HepG2 (cell line): ENCODE results near the gene RCBTB1. TPM values are rescaled to one million over a fixed set of nuclear protein-coding genes. Genes with fewer than 3 reads are reported as not detected.

Experiments
- ATM ChIP-seq: fragments of 450-650 bp; IDR thresholded peaks from 2 replicates; pipeline ENCODE4 v1.7.1; 2017; ENCODE audit warnings: mild to moderate bottlenecking, borderline replicate concordance
- CHCHD3 ChIP-seq: sonication (generic); formaldehyde crosslinking; IDR thresholded peaks from 2 replicates; pipeline ENCODE4 v1.8.0; 2022; ENCODE audit warnings: mild to moderate bottlenecking, missing genetic modification reagents, moderate library complexity
- FOSL1 ChIP-seq: sonication (generic); formaldehyde crosslinking; IDR thresholded peaks from 2 replicates; pipeline ENCODE4 v1.9.0; 2021; ENCODE audit warnings: missing genetic modification reagents, borderline replicate concordance
- GLI4 ChIP-seq: sonication (generic); formaldehyde crosslinking; IDR thresholded peaks from 2 replicates; pipeline ENCODE4 v1.5.1; 2020; ENCODE audit warnings: missing genetic modification reagents, mild to moderate bottlenecking, moderate library complexity, borderline replicate concordance
- NRL ChIP-seq: sonication (generic); formaldehyde crosslinking; IDR thresholded peaks from 2 replicates; pipeline ENCODE4 v1.5.0; 2020; ENCODE audit warnings: missing genetic modification reagents, mild to moderate bottlenecking, moderate library complexity, borderline replicate concordance
- RELA ChIP-seq: sonication (generic); formaldehyde crosslinking; IDR thresholded peaks from 2 replicates; pipeline ENCODE4 v1.4.0; 2020; ENCODE audit warnings: missing genetic modification reagents
- TMF1 ChIP-seq: sonication (generic); formaldehyde crosslinking; IDR thresholded peaks from 2 replicates; pipeline ENCODE4 v1.8.1; 2022; ENCODE audit warnings: low read depth, missing genetic modification reagents
- ZFP36 ChIP-seq: fragments of 150-350 bp; IDR thresholded peaks from 2 replicates; pipeline ENCODE4 v1.6.1; 2018; ENCODE audit warnings: borderline replicate concordance, low read length, low read depth; ENCODE audit not compliant: partially characterized antibody
- ZNF253 ChIP-seq: sonication (generic); formaldehyde crosslinking; IDR thresholded peaks from 2 replicates; pipeline ENCODE4 v1.8.0; 2022; ENCODE audit warnings: mild to moderate bottlenecking, missing genetic modification reagents, borderline replicate concordance
- ZNF263 ChIP-seq: sonication (generic); formaldehyde crosslinking; IDR thresholded peaks from 2 replicates; pipeline ENCODE4 v1.4.0; 2020; ENCODE audit warnings: missing genetic modification reagents
- ZNF430 ChIP-seq: sonication (generic); formaldehyde crosslinking; IDR thresholded peaks from 2 replicates; pipeline ENCODE4 v1.9.0; 2021; ENCODE audit warnings: mild to moderate bottlenecking, missing genetic modification reagents
- ZNF564 ChIP-seq: sonication (generic); formaldehyde crosslinking; IDR thresholded peaks from 2 replicates; pipeline ENCODE4 v1.8.1; 2023; ENCODE audit warnings: mild to moderate bottlenecking, missing genetic modification reagents
- ZNF629 ChIP-seq: sonication (generic); formaldehyde crosslinking; conservative IDR thresholded peaks from 2 replicates; pipeline ENCODE4 v1.5.0; 2020; ENCODE audit warnings: missing genetic modification reagents
- polyA plus RNA-seq, 8 experiments: library from polyadenylated mRNA; depleted of rRNA in 3 of 8; stranded (reverse) in 7 of 8; unstranded in 1 of 8; fragments of >200 nt; fragmentation: Illumina TruSeq in 4 of 8; extraction: Trizol in 4 of 8; gene quantifications; 2 replicates each; pipeline versions ENCODE4 v1.2.1 to v1.2.3, GENCODE V29; 2011 to 2016; ENCODE audit warnings: low read depth in 4 of 8, missing spikeins in 1 of 8, mixed read lengths in 1 of 8; ENCODE audit not compliant: insufficient read depth in 1 of 8
- total RNA-seq, 5 experiments: library from RNA; depleted of rRNA; stranded (reverse); fragments of >200 nt; fragmentation: Illumina TruSeq; extraction: Trizol; gene quantifications; 2 replicates each; pipeline ENCODE4 v1.2.3, GENCODE V29; 2016; ENCODE audit warnings: low read depth in 1 of 5
- TF ChIP-seq, protein P1 (sequence below): sonication (generic); formaldehyde crosslinking; IDR thresholded peaks from 2 replicates; pipeline ENCODE4 v1.8.1; 2023; ENCODE audit warnings: mild to moderate bottlenecking, missing genetic modification reagents
- TF ChIP-seq, protein P2 (sequence below): sonication (generic); formaldehyde crosslinking; IDR thresholded peaks from 2 replicates; pipeline ENCODE4 v1.5.1; 2020; ENCODE audit warnings: mild to moderate bottlenecking, moderate library complexity, missing genetic modification reagents
- TF ChIP-seq, protein P3 (sequence below): IDR thresholded peaks from 2 replicates; pipeline ENCODE4 v1.6.1; 2016; ENCODE audit warnings: mild to moderate bottlenecking
- TF ChIP-seq, protein P4 (sequence below): sonication (generic); formaldehyde crosslinking; IDR thresholded peaks from 2 replicates; pipeline ENCODE4 v1.4.0; 2020; ENCODE audit warnings: missing genetic modification reagents
- TF ChIP-seq, protein P5 (sequence below): sonication (generic); formaldehyde crosslinking; IDR thresholded peaks from 2 replicates; pipeline ENCODE4 v1.5.0; 2020; ENCODE audit warnings: mild to moderate bottlenecking, missing genetic modification reagents

RCBTB1 gene
- total and polyA plus RNA-seq, 2 of the 13 experiments (the other 11 are each of a cell fraction or from before 2014, with no cell fraction given): 13.4 to 21.6 TPM

DNA sequence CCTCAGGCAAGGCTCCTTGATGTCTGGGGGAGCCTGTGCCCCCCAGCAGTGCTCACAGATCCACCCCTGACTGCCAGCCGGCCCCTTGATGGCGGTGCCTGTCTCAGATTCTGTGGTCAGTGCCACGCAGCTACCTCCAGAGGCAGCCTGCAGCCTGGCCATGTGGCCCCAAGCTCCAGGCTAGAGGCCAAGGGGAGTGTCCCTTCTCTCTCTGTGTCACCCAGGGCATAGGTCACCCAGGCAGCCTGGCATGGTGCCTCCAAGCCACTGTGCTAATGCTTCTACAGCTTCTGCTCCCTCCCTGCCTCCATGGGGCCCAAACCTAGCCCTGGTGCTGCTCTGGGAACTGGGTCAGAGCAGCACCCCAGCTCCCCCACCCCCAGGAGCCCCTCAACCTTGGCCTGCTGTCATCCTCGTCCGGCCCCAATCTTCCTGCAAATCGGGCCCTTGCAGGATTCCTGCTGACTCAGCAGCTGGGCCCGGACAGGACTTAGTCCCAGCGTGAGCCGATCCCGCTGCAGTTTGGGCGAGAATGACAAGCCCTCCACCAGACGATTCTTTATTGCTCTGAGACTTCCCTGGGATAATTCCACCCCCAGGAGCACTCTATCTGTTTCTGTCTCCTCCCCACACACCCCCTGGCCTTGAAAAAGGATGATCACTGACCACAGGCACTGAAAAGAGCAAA is 40.2 kb upstream of the RCBTB1 start (continued):
- TF ChIP-seq ZFP36 (no peak), CHCHD3 (CRISPR knock-in tag) (no peak), GLI4 (CRISPR knock-in tag) (no peak), NRL (CRISPR knock-in tag) (0 out of 2 replicates have a peak, but pooled peaks have one; percentile 32), ZNF263 (CRISPR knock-in tag) (no peak), FOSL1 (CRISPR knock-in tag) (no peak), RELA (no peak), ZNF629 (CRISPR knock-in tag) (no peak), ATM (no peak), TMF1 (CRISPR knock-in tag) (no peak), ZNF253 (CRISPR knock-in tag) (no peak), ZNF430 (CRISPR knock-in tag) (peak; percentile 53; the same call in 1 of the 2 replicates), ZNF564 (CRISPR knock-in tag) (no peak)
- TF ChIP-seq, protein P1, sequence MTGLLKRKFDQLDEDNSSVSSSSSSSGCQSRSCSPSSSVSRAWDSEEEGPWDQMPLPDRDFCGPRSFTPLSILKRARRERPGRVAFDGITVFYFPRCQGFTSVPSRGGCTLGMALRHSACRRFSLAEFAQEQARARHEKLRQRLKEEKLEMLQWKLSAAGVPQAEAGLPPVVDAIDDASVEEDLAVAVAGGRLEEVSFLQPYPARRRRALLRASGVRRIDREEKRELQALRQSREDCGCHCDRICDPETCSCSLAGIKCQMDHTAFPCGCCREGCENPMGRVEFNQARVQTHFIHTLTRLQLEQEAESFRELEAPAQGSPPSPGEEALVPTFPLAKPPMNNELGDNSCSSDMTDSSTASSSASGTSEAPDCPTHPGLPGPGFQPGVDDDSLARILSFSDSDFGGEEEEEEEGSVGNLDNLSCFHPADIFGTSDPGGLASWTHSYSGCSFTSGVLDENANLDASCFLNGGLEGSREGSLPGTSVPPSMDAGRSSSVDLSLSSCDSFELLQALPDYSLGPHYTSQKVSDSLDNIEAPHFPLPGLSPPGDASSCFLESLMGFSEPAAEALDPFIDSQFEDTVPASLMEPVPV (CRISPR knock-in tag): no peak
- TF ChIP-seq, protein P2, sequence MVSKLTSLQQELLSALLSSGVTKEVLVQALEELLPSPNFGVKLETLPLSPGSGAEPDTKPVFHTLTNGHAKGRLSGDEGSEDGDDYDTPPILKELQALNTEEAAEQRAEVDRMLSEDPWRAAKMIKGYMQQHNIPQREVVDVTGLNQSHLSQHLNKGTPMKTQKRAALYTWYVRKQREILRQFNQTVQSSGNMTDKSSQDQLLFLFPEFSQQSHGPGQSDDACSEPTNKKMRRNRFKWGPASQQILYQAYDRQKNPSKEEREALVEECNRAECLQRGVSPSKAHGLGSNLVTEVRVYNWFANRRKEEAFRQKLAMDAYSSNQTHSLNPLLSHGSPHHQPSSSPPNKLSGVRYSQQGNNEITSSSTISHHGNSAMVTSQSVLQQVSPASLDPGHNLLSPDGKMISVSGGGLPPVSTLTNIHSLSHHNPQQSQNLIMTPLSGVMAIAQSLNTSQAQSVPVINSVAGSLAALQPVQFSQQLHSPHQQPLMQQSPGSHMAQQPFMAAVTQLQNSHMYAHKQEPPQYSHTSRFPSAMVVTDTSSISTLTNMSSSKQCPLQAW (CRISPR knock-in tag): no peak
- TF ChIP-seq, protein P3, sequence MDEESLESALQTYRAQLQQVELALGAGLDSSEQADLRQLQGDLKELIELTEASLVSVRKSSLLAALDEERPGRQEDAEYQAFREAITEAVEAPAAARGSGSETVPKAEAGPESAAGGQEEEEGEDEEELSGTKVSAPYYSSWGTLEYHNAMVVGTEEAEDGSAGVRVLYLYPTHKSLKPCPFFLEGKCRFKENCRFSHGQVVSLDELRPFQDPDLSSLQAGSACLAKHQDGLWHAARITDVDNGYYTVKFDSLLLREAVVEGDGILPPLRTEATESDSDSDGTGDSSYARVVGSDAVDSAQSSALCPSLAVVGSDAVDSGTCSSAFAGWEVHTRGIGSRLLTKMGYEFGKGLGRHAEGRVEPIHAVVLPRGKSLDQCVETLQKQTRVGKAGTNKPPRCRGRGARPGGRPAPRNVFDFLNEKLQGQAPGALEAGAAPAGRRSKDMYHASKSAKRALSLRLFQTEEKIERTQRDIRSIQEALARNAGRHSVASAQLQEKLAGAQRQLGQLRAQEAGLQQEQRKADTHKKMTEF (CRISPR knock-in tag): peak; percentile 43; the same call in 1 of the 2 replicates
- TF ChIP-seq, protein P4, sequence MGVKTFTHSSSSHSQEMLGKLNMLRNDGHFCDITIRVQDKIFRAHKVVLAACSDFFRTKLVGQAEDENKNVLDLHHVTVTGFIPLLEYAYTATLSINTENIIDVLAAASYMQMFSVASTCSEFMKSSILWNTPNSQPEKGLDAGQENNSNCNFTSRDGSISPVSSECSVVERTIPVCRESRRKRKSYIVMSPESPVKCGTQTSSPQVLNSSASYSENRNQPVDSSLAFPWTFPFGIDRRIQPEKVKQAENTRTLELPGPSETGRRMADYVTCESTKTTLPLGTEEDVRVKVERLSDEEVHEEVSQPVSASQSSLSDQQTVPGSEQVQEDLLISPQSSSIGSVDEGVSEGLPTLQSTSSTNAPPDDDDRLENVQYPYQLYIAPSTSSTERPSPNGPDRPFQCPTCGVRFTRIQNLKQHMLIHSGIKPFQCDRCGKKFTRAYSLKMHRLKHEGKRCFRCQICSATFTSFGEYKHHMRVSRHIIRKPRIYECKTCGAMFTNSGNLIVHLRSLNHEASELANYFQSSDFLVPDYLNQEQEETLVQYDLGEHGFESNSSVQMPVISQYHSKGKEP (CRISPR knock-in tag): no peak
- TF ChIP-seq, protein P5, sequence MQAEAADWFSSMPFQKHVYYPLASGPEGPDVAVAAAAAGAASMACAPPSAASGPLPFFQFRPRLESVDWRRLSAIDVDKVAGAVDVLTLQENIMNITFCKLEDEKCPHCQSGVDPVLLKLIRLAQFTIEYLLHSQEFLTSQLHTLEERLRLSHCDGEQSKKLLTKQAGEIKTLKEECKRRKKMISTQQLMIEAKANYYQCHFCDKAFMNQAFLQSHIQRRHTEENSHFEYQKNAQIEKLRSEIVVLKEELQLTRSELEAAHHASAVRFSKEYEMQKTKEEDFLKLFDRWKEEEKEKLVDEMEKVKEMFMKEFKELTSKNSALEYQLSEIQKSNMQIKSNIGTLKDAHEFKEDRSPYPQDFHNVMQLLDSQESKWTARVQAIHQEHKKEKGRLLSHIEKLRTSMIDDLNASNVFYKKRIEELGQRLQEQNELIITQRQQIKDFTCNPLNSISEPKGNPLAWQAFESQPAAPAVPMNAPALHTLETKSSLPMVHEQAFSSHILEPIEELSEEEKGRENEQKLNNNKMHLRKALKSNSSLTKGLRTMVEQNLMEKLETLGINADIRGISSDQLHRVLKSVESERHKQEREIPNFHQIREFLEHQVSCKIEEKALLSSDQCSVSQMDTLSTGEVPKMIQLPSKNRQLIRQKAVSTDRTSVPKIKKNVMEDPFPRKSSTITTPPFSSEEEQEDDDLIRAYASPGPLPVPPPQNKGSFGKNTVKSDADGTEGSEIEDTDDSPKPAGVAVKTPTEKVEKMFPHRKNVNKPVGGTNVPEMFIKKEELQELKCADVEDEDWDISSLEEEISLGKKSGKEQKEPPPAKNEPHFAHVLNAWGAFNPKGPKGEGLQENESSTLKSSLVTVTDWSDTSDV (CRISPR knock-in tag): 0 out of 2 replicates have a peak, but pooled peaks have one; percentile 83
